Ureter (tissue), 1 donor: ENCODE measurements around the gene SLC66A2. TPM values are rescaled to one million over a fixed set of nuclear protein-coding genes. Genes with fewer than 3 reads are reported as not detected.
A peak's percentile ranks its signal among the peaks of the same experiment; 100 is the strongest.
"Not testable (repeated sequence)": the region's sequence is repeated elsewhere in the genome, so short reads cannot be mapped to it uniquely, and the experiment has no call there.

Experiments used
- DNase-seq: peaks from one replicate; pipeline ENCODE4 v3.0.0-alpha.2; 2020; ENCODE audit warnings: low spot score
- total RNA-seq: library from RNA; stranded (reverse); gene quantifications from one replicate; pipeline ENCODE4 v1.2.4, GENCODE V29; 2023
- donor health status: DM: yes; HTN: yes; CAD: no.

Gene SLC66A2
- 37.4 TPM for total RNA-seq

DNA sequence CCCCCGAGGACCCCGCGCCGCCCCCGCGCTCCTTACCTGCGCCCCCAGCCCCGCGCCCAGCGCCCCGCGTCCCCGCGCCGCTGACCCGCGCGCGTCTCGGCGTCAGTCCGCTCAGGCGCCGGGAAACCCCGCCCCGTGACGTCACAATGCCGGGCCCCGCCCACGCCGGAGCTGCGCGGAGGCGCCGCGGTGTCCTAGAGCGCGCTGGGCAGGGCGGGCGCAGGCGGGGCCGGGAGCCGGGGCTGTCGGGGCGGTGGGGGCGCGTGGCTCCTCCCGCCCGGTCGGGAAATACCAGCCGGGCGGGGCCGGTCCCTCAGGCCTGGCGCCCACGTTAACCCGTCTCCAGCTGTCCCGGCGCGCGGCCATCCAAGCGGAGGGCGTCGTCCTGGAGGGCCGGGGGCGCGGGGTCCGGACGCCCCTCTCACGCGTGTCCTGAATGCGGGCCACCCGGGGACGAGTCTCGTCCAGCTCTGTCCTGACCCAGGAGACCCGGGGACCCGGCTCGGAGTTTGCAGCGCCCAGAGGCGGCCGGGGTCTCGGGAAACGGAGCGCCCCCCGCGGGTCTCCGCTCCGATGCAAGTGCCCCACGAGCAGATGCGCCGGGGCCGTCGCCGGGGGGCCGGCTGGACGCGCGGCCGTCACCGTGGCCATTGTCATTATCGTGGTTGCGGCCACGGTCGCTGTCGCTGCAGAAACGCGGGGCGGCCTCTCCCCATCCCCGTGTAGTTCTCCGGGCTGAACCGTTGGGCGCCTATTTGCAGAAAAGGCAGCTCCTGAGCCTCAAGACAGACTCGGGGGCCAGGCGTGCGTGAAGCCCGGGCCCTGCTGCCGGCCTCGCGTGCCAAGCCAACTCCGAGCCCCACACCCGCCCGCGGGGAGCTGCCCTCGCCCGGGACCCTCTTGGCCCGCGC is at the start of gene SLC66A2:
TSS of gene SLC66A2 (minus strand) at position 109 of the 911 bp plus-strand sequence. CDS start 727 bp downstream, outside the sequence.
- DNase-seq: peak; percentile 94

DNA sequence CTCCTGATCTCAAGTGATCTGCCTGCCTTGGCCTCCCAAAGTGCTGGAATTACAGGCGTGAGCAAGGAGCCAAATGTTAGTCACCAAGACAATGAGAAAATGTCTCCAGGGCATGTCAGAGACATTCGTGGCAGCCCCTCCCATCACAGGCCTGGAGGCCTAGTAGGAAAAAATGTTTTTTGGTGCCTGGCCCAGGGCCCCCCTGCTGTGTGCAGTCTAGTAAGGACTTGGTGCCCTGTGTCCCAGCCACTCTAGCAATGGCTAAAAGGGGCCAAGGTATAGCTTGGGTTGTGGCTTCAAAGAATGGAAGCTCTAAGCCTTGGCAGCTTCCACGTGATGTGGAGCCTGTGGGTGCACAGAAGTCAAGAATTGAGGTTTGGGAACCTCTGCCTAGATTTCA is 49.4 kb upstream of the SLC66A2 start:
- DNase-seq: no peak

DNA sequence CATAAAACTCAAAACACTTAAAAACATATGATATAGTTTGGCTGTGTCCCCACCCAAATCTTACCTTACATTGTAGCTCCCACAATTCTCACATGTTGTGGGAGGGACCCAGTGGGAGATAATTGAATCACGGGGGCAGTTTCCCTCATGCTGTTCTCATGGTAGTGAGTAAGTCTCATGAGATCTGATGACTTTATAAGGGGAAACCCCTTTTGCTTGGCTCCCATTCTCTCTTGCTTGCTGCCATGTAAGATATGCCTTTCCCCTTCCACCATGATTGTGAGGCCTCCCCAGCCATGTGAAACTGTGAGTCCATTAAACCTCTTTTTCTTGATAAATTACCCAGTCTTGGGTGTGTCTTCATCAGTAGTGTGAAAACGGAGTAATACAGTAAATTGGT is 48.2 kb upstream of the SLC66A2 start:
- not testable (repeated sequence) for DNase-seq

DNA sequence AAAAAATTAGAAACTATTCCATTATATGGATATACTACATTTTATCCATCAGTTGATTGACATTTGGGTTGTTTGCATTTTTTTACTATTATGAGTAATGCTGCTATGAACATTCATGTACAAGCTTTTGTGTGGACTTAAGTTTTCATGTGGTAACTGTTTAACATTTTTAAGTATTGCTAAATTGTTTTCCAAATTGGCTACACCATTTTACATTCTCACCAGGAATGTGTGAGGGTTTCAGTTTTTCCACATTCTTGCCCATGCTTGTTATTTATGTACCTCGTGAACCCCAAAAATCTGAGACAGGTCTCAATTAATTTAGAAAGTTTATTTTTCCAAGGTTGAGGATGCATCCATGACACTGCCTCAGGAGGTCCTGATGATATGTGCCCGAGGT is 40.0 kb upstream of the SLC66A2 start:
- no peak for DNase-seq

DNA sequence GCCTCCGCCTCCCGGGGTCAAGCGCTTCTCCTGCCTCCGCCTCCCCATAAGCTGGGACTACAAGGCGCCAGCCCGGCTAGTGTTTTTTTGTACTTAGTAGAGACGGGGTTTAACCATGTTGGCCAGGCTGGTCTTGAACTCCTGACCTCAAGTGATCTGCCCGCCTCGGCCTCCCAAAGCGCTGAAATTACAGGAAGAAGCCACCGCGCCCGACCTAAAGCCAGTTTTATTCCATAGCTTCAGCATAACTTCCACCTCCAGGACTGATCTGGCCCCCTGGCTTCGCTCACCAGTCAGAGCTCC is 37.7 kb upstream of the SLC66A2 start:
- no peak for DNase-seq

DNA sequence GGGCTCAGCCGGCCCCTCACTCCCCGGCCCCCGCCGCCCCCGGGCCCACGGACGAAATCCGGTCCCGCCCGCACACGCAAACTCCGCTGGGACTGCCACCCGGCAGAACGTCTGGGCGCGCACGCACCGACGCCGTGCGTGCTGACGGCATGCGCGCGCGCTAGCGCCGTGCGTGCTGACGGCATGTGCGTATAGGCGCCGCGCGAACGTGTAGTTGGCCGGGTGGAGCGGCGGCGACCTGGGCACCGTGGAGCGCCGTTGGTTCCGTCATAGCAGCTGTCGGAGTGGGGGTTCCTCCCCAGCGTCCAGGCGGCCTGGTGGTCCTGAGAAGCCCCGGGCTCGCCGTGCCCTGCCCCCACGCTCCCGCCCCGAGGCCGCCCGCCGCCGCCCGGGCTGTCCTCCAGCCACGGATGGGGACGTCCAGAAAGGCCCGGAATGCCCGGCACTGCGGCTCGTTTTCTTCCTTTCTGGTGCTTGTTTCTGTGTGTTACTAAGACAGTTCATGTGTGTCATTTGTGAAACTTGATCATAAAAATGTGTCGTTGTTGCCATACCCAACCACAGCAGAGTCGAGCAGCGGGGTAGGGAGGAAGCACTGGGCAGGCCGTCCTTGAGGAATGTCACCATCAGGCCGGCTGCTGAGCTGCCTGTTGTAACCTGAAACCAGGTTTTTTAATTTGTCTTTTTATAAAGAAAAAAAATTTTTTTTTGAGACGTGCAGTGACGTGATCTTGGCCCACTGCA is 37.2 kb upstream of the SLC66A2 start, which contains the start of gene TXNL4A:
TSS of gene TXNL4A (minus strand) at position 113 of the 744 bp plus-strand sequence. CDS start 171 bp downstream, outside the sequence.
- DNase-seq: peak; percentile 86

DNA sequence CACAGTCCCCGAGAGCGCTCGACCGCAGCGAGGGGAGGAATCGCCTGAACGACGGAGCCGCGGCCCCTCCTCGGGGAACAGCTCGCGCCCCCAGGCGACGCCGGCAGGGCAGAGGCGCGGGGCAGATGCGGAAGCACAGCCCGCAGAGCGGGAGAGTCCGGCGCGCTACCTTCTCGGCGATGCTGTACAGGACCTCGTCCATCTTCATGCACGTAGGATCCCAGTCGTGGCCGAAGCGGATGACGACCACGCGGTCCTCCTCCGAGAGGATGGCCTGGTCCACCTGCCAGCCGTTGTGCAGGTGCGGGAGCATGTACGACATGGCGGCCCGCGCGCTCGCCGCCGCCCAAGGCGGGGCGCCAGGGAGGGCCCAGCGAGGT is 36.6 kb upstream of the SLC66A2 start:
- DNase-seq: peak; percentile 52

DNA sequence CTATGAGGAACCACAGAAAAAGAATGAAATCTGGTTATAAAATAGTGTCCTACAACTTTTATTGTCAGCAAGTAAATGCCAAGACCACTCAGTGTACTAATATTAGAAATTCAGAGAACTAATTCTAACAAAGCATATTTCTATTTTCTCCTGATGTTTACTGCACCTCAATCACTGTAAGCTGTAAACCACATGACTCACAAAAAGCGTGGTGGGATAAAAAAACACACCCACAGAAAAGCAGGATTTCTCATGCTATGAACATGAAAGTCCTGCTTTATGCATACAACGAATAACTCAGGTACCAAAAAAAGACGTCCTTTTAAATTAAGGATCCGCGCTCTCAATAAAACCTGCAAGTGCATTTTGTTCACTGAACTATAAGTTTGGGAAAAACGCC is 36.1 kb upstream of the SLC66A2 start:
- no peak for DNase-seq

DNA sequence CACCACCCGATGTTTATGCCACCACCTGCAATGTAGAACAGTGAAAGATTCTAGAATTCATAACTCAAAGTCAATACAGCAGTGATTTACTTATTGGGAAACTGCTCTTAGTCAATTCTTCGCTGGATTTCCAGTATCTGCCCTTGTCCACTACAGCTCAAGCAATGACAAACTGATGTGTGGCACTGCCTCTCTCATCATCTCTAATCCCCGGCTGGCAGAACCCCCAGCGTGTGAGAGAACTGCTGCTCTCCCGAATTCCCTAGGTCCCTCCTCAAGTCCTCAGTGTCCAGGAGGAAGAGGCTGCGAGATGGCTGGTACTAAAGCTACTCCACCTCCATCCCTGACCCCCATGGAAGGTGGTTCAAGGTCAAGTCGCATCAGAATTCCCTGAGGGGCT is 35.3 kb upstream of the SLC66A2 start:
- DNase-seq: no peak

DNA sequence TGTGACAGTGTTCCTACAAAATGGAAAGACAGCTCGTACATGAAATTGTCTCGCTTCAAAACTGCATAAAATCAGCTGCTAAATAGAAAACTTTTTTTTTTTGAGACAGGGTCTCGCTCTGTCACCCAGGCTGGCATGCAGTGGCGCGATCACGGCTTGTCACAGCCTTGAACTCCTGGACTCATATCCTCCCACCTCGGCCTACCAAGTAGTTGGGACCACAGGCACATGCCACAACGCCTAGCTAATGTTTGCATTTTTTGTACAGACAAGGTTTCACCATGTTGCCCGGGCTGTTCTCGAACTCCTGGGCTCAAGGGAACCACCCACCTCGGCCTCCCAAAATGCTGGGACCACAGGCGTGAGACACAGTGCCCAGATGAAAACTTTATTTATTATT is 33.7 kb upstream of the SLC66A2 start:
- no peak for DNase-seq

DNA sequence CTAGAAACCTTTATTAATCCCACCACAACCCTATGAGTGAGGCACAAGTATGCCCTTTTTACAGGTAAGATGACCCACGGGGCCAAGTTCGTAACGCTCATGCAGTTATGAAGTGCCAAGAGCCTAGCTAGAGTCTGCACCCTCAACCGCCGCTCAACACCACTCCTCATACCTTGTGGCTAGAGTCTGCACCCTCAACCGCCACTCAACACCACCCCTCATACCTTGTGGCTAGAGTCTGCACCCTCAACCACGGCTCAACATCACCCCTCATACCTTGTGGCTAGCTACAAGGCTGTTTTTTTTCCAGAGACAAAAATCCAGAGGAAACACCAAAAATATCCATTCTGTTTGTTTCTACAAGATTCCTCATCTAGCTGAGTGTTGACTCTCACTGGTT is 32.3 kb upstream of the SLC66A2 start:
- no peak for DNase-seq

DNA sequence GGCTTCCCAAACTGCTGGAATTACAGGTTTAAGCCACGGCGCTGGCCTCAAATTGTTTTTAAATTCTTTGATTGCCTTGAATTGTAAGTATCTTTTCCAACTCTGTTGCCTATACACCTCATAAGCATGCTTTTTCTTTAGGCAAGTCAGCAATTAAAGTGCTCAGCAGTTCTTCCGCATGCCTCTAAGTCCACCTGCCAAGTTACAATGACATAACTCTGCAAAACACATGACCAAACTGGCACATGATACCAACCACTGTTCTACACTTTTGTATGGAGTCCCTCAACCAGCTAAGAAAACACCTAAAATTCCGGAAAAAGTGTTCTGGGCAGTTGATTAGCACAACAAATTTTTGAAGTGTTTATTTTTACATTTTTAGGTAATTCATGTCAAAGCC is 31.8 kb upstream of the SLC66A2 start:
- no peak for DNase-seq

DNA sequence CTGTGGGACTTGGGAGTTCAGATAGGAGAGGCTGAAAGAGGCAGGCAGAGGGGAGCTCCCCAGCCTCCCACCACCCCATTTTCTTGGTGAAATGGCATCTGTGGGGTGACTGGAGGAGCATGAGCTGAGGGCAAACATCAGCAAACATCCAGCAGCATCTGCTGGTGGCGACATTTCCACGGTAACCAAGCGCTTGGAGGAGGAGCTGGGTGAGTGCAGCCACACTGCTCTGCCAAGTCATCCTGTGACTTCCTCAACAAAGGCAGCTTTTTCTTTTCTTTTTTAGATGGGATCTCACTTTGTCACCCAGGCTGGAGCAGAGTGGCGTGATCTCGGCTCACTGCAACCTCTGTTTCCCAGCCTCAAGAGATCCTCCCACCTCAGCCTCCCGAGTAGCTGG is 31.3 kb upstream of the SLC66A2 start:
- DNase-seq: no peak

DNA sequence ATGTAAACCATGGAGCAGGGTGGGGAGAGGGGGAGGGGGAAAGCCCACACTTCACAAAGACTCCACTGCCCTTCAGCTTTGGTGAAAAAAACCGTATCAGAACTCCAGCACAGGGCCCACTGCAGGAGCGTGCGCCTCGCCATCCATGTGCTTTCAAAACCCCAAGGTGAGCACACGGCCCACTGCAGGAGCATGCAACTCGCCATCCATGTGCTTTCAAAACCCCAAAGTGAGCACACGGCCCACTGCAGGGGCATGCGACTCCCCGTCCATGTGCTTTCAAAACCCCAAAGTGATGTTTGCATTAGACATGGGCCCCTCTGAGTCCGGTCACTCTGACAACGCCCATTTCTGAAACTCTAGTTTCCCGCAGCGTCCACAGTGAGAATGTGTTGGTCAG is 29.1 kb upstream of the SLC66A2 start:
- DNase-seq: no peak

DNA sequence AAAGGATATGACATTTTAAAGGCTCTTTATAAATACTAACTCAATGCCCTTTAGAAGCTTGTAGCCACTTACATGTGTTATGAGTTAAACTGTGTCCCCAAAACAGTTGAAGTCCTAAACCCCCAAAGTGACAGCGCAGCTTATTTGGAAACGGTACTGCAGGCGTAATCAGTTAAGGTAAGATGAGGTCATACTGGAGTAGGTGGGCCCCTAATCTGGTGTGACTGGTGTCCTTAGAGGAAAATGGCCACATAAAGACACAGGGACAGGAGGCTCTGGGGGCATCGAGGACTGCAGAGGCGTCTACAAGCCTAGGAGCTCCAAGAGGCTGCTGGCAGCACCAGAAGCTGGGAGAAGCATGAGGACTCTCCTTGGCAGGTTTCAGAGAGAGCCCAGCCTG is 28.4 kb upstream of the SLC66A2 start:
- DNase-seq: no peak

DNA sequence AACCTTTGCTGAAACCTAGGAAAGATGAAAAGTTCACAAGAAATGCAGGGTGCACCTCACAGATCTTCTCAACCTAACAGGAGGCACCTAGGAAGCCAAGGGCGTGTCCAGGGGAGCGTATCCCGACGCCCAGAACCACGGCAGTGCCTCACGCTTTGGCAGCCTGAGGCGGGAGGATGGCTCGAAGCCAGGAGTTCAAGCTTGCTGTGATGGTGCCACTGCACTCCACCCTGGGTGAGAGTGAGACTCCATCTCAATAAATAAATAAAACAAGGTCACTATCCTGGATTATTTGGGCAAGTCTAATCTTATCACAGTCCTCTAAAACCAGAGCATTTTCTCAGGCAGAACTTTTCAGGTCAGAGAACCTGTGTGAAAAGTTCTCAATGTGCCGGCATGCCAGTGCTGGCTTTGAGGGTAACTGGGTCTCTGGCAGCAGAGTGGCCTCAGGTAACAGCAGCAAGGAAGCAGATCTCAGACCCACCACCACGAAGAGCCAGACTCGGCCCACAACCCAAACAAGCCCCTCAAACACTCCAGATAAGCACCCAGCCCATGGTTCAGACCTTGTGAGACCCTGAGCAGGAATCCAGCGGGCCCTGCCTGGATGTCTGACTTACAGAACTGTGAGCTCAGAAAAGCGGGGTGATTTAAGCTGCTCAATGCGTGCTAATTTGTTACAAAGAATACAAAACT is 24.7 kb upstream of the SLC66A2 start:
- DNase-seq: no peak

DNA sequence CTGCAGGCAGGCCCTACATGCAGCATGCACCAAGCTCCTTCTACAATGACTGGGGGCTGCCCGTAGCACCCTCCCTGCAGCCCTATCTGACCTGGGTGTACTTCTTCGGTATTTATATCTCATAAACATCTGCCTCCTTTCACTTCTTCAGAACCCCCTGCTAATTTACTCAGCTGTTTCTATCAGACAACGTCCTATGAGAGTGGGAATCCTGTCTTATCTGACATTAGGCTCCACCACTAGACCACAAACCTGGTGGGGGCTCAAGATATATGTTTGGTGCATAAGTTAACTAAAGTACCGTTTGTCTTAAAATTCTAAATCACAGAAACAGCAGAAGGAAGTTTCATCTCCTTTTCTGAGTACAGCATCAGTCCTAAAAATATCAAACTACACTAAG is 23.6 kb upstream of the SLC66A2 start:
- no peak for DNase-seq

DNA sequence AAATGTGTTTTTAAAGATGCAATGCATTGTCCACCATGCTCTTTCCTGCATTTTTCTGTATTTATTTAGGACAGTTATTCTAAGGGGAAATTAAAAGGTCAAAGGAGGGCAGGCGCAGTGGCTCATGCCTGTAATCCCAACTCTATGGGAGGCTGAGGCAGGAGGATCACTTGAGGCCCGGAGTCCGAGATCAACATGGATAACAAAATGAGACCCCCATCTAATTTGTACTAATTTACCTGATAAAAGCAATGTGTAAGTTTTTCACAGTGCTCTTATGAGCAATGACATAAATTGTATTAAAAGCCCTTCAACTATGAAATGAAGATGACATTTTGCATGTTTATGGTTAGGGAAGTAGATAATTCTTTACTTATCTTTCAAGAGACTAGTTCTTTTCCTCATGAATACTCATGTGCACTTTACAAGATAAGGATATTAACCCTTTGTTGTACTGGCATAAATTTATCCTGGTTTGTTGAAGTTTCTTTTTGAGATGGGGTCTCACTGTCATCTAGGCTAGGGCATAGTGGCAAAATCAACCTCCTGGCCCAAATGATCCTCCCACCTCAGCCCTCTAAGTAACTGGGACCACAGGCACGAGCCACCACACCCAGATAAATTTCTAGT is 22.7 kb upstream of the SLC66A2 start:
- DNase-seq: no peak

DNA sequence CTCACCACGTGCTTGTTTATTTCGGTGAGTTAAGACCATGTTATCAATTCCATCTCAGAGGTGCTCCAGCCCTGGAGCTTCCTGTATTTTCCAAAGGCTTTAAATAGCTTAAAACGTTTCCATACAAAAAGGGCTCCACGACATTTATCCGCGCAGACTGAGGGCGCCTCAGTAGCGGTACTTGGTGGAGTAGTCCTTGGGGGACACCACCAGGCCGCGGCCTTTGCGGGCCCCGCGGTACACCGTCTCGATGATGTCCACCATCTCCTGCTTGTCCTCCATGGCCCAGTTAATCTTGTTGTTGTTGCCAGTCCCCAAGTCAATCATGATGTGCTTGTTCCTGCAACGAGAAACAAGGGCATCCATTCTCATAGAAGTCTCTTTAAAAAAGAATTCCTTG is 22.1 kb upstream of the SLC66A2 start:
- DNase-seq: no peak

DNA sequence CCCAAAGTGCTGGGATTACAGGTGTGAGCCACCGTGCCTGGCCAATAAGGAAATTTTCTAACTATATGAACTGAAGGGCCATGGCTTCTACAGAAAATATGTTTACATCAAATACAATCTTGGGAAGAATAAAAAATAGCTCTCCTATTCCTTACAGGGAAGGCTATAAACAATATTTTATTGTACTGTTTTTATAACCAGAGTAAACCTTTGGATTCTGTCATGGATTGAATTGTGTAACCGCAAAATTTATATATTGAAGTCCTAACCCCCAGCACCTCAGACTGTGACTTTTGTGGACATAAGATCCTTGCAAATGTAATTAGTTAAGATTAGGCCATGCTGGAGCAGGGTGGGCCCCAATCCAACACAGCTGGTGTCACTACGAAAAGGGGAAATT is 21.3 kb upstream of the SLC66A2 start:
- DNase-seq: no peak

DNA sequence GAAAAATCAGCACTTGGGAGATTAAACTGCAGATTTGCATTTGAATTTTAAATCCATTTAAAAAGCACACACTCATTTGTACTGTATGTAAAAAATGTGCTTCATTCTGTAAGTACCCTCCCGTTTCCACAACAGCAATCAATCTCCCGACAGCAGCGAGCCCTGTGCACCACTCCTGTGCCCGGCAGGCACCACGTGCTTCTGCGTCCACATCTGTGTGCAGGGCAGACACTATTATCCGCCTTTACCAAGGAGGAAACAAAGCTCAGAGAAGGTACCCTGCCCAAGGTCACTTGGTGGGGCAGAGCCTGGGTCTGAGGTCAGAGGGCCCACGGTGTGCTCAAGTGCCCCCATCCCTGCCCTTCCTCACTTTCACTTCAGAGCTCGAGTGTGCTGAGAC is 20.5 kb upstream of the SLC66A2 start:
- DNase-seq: no peak
